ENCODE measurements around the gene CES2. TPM values are rescaled to one million over a fixed set of nuclear protein-coding genes. Genes with fewer than 3 reads are reported as not detected.

Gene CES2
- total and polyA plus RNA-seq, 9 of the 15 experiments (the other 6 are each of a cell fraction or from before 2014, with no cell fraction given), result 2.2 to 37.9 (median 24.4) TPM

- TF ChIP-seq, protein P1, sequence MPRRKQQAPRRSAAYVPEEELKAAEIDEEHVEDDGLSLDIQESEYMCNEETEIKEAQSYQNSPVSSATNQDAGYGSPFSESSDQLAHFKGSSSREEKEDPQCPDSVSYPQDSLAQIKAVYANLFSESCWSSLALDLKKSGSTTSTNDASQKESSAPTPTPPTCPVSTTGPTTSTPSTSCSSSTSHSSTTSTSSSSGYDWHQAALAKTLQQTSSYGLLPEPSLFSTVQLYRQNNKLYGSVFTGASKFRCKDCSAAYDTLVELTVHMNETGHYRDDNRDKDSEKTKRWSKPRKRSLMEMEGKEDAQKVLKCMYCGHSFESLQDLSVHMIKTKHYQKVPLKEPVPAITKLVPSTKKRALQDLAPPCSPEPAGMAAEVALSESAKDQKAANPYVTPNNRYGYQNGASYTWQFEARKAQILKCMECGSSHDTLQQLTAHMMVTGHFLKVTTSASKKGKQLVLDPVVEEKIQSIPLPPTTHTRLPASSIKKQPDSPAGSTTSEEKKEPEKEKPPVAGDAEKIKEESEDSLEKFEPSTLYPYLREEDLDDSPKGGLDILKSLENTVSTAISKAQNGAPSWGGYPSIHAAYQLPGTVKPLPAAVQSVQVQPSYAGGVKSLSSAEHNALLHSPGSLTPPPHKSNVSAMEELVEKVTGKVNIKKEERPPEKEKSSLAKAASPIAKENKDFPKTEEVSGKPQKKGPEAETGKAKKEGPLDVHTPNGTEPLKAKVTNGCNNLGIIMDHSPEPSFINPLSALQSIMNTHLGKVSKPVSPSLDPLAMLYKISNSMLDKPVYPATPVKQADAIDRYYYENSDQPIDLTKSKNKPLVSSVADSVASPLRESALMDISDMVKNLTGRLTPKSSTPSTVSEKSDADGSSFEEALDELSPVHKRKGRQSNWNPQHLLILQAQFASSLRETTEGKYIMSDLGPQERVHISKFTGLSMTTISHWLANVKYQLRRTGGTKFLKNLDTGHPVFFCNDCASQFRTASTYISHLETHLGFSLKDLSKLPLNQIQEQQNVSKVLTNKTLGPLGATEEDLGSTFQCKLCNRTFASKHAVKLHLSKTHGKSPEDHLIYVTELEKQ (CRISPR knock-in tag; IDR thresholded peaks at IDR 0.05), result no peak
- TF ChIP-seq, protein P2, sequence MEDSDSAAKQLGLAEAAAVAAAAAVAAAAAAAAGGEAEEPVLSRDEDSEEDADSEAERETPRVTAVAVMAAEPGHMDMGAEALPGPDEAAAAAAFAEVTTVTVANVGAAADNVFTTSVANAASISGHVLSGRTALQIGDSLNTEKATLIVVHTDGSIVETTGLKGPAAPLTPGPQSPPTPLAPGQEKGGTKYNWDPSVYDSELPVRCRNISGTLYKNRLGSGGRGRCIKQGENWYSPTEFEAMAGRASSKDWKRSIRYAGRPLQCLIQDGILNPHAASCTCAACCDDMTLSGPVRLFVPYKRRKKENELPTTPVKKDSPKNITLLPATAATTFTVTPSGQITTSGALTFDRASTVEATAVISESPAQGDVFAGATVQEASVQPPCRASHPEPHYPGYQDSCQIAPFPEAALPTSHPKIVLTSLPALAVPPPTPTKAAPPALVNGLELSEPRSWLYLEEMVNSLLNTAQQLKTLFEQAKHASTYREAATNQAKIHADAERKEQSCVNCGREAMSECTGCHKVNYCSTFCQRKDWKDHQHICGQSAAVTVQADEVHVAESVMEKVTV (CRISPR knock-in tag; IDR thresholded peaks at IDR 0.05), result peak; percentile 66
- TF ChIP-seq RAD21 (CRISPR knock-in tag; conservative IDR thresholded peaks at IDR 0.05 in 1 of 2, IDR thresholded peaks at IDR 0.05 in 1 of 2) (peak; percentile 73 to 88), MCM5 (IDR thresholded peaks at IDR 0.05; ENCODE audit: low read depth) (no peak), YBX1 (IDR thresholded peaks at IDR 0.05) (no peak), RB1 (IDR thresholded peaks at IDR 0.05; ENCODE audit: low read depth) (no peak), RBFOX2 (IDR thresholded peaks at IDR 0.05; ENCODE audit: low read depth, low read length) (0 out of 2 replicates have a peak, but pooled peaks have one; percentile 18), ARID2 (IDR thresholded peaks at IDR 0.05) (peak; percentile 80; the same call in 1 of the 2 replicates), TAF9B (IDR thresholded peaks at IDR 0.05; ENCODE audit: partially characterized antibody) (no peak), CTCF (IDR thresholded peaks at IDR 0.05 in 2 of 3, conservative IDR thresholded peaks at IDR 0.05 in 1 of 3; ENCODE audit: insufficient read depth in 2 of 3, low read depth in 1 of 3, low read length in 3 of 3) (peak; percentile 78 to 80 (median 80)), BRF1 (IDR thresholded peaks at IDR 0.05; ENCODE audit: borderline replicate concordance, extremely low read depth, insufficient read length) (no peak), STAG1 (CRISPR knock-in tag; IDR thresholded peaks at IDR 0.05; ENCODE audit: borderline replicate concordance) (peak; percentile 54; the same call in 1 of the 2 replicates)
- TF ChIP-seq, protein P3, sequence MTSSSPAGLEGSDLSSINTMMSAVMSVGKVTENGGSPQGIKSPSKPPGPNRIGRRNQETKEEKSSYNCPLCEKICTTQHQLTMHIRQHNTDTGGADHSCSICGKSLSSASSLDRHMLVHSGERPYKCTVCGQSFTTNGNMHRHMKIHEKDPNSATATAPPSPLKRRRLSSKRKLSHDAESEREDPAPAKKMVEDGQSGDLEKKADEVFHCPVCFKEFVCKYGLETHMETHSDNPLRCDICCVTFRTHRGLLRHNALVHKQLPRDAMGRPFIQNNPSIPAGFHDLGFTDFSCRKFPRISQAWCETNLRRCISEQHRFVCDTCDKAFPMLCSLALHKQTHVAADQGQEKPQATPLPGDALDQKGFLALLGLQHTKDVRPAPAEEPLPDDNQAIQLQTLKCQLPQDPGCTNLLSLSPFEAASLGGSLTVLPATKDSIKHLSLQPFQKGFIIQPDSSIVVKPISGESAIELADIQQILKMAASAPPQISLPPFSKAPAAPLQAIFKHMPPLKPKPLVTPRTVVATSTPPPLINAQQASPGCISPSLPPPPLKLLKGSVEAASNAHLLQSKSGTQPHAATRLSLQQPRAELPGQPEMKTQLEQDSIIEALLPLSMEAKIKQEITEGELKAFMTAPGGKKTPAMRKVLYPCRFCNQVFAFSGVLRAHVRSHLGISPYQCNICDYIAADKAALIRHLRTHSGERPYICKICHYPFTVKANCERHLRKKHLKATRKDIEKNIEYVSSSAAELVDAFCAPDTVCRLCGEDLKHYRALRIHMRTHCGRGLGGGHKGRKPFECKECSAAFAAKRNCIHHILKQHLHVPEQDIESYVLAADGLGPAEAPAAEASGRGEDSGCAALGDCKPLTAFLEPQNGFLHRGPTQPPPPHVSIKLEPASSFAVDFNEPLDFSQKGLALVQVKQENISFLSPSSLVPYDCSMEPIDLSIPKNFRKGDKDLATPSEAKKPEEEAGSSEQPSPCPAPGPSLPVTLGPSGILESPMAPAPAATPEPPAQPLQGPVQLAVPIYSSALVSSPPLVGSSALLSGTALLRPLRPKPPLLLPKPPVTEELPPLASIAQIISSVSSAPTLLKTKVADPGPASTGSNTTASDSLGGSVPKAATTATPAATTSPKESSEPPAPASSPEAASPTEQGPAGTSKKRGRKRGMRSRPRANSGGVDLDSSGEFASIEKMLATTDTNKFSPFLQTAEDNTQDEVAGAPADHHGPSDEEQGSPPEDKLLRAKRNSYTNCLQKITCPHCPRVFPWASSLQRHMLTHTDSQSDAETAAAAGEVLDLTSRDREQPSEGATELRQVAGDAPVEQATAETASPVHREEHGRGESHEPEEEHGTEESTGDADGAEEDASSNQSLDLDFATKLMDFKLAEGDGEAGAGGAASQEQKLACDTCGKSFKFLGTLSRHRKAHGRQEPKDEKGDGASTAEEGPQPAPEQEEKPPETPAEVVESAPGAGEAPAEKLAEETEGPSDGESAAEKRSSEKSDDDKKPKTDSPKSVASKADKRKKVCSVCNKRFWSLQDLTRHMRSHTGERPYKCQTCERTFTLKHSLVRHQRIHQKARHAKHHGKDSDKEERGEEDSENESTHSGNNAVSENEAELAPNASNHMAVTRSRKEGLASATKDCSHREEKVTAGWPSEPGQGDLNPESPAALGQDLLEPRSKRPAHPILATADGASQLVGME (CRISPR knock-in tag; IDR thresholded peaks at IDR 0.05), result no peak
Measured at GRCh38 chr16:66928702-66929388, 6.5 kb upstream of the CES2 start (continued).
